Measurements from ENCODE around the gene SP5.
"Not testable (repeated sequence)": the region's sequence is repeated elsewhere in the genome, so short reads cannot be mapped to it uniquely, and the experiment has no call there.

The SP5 gene

DNA sequence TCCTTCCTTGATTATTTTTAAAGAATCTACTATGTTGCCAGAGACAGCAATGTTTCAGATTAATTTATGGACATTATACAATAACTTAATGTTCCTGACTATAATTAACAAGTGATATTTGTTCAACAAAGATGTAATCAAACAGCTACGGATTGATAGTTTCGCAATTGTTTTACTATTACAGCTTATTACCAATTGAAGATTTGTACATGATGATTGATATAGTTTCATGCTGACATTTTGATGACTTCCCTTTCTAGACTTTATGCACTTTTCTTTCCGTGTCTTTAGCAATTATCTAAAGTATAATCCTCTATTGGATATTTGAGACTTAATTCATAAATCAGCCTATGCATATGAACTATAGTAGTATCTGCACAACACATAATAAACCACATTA lies 6.5 kb downstream of the SP5 start:
- no peak for DNase-seq (ENCODE audit: low read depth, low spot score)
- no peak overlapping the region for H3K4me3 ChIP-seq (ENCODE audit: low read depth, low read length)
- in situ Hi-C loops (cut with HindIII; ENCODE audit: low sequenced_read_pairs), result no loop called here
- TF ChIP-seq, protein P1, sequence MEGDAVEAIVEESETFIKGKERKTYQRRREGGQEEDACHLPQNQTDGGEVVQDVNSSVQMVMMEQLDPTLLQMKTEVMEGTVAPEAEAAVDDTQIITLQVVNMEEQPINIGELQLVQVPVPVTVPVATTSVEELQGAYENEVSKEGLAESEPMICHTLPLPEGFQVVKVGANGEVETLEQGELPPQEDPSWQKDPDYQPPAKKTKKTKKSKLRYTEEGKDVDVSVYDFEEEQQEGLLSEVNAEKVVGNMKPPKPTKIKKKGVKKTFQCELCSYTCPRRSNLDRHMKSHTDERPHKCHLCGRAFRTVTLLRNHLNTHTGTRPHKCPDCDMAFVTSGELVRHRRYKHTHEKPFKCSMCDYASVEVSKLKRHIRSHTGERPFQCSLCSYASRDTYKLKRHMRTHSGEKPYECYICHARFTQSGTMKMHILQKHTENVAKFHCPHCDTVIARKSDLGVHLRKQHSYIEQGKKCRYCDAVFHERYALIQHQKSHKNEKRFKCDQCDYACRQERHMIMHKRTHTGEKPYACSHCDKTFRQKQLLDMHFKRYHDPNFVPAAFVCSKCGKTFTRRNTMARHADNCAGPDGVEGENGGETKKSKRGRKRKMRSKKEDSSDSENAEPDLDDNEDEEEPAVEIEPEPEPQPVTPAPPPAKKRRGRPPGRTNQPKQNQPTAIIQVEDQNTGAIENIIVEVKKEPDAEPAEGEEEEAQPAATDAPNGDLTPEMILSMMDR (IDR thresholded peaks at IDR 0.05; ENCODE audit: low read depth, low read length), result no peak

DNA sequence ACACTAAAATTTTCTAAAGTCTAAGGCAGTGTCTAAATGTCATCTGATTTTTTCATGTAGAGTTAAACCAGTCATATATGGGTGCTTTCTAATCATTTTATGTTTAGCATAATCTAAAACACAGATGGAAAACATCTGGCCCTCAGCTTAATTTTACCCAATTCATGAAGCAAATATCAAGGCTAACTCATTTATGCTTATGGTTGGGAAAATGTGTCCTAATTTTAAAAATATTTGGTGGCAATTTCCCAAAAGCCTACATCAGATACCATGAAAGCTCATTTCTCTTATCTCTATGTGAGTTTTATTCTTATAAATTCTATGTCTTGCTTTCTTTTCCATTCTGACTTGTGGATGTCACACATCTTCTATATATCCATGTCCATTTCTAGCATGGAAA lies 7.2 kb downstream of the SP5 start:
- no peak overlapping the region for H3K4me3 ChIP-seq (ENCODE audit: low read depth, low read length)
- in situ Hi-C loops (cut with HindIII; ENCODE audit: low sequenced_read_pairs), result no loop called here
- TF ChIP-seq, protein P1 (IDR thresholded peaks at IDR 0.05; ENCODE audit: low read depth, low read length), result no peak
- DNase-seq (ENCODE audit: low read depth, low spot score), result no peak

DNA sequence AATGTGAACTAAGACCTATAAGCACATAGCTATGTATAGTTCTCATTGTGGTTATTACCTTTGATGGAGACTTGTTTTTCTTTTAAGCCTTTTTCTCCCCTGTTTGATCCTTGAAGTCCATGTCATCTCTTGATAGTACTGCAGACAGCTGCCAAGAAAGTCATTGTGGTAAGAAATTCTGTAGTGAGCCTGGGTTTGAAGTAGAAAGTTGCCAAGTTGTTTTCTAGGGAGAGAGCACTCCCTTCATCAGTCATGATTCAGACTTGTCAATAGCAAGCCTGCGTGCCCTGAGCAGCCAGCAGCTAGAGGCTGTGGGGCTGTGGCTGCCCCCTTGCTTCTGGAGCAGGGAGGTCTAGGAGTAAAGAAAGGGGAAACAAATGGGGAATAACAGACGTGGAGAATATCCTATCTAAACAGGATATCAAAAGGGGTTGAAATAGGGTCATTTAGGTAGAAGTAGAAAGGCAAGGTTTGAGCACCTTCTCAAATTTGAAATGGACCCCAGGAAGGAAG lies 8.4 kb downstream of the SP5 start:
- H3K4me3 ChIP-seq (ENCODE audit: low read depth, low read length), result no peak overlapping the region
- in situ Hi-C loops (cut with HindIII; ENCODE audit: low sequenced_read_pairs), result no loop called here
- TF ChIP-seq, protein P1 (IDR thresholded peaks at IDR 0.05; ENCODE audit: low read depth, low read length), result no peak
- no peak for DNase-seq (ENCODE audit: low read depth, low spot score)

DNA sequence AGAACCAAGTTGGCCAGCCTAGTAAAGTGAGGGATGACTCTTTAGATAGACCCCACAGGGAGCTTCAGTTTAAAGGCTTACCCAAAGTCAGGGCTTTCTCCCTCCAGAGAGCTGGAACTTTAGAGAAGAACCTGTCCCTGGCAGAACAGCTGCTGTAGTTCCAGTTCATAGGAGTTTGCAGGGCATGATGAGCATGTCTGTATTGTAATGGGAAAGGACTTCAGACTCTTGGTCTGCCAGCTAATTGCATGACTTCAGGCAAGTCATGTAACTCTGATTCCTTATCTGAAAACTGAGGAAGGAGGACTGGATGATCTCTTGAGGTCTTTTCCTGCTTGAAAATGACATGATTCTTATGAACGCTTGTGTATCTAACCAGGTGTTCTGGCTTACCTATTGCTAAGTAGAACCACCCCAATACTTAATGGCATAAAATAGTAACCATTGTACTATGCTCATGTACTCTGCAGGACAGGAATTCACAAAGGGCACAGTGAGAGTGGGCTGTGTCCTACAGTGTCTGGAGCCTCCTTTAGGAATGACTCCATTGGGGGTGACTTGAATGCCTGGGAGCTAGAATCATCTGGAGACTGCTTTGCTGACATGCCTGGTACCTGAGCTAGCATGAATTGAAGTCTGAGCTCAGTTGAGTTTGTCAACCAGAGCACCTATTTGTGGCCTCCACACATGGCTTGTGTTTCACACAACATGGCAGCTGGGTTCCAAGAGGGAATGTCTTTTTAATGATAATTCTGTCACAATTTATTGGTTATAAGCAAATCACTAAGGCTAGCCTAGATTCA lies 18.9 kb downstream of the SP5 start:
- no peak overlapping the region for H3K4me3 ChIP-seq (ENCODE audit: low read depth, low read length)
- no peak for DNase-seq (ENCODE audit: low read depth, low spot score)
- in situ Hi-C loops (cut with HindIII; ENCODE audit: low sequenced_read_pairs), result no loop called here
- TF ChIP-seq, protein P1 (IDR thresholded peaks at IDR 0.05; ENCODE audit: low read depth, low read length), result no peak

DNA sequence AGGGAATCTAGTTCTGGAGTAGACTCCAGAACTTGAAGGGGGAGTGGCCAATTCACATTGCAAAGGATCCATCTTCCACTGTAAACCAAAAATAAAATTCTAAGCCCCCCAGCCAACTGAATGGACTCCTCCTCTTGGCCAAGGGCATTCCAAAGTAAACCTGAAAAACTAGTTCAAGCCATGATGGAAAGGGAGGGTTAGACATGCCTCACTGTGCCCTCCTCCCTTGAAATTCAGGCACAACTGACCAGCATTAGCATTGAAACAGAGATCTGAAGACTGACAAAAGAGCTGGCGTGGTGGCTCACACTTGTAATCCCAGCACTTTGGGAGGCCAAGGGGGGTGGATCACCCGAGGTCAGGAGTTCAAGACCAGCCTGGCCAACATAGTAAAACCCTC lies 19.5 kb downstream of the SP5 start:
- DNase-seq (ENCODE audit: low read depth, low spot score); H3K4me3 ChIP-seq (ENCODE audit: low read depth, low read length); in situ Hi-C loops (cut with HindIII; ENCODE audit: low sequenced_read_pairs): not testable (repeated sequence)

DNA sequence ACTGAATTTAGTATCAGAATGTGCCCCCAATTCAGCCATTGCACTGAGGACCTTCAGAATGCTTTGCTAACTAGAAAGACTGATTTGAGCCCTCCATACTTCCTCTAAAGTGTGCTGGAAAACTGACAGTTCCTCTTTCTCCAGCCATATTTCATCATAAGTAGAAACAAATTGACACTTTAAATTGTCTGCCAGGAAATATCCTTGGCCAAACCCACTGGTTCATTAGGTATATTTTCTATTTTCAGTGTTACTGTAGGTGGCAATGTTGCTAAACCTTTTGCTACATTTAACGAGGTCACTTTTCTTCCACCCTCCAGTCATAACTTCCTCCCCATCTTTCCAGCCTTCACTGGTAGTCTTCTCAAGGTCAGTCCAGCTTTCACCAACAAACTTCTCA lies 21.5 kb downstream of the SP5 start:
- in situ Hi-C loops (cut with HindIII; ENCODE audit: low sequenced_read_pairs), result no loop called here
- TF ChIP-seq, protein P1 (IDR thresholded peaks at IDR 0.05; ENCODE audit: low read depth, low read length), result no peak
- H3K4me3 ChIP-seq (ENCODE audit: low read depth, low read length), result no peak overlapping the region
- no peak for DNase-seq (ENCODE audit: low read depth, low spot score)

DNA sequence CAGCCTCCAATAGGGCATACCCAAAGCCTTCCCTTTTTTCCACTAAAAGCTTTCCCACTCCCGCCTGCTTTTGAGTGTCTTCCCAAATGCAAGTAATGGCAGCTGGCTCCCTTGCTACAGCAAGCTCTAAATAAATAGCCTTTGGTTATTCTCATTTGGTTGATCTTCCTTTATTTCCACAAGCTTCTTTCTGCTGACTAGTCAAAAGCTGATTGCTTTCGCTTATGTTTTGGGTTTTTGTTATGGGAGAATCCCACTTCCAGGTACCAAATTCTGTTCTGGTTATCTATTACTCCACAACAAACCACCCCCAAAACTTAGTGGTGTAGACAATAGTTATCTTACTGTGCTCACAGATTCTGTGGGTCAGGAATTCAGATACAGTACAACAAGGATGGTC lies 22.3 kb downstream of the SP5 start:
- in situ Hi-C loops (cut with HindIII; ENCODE audit: low sequenced_read_pairs), result no loop called here
- no peak for DNase-seq (ENCODE audit: low read depth, low spot score)
- TF ChIP-seq, protein P1 (IDR thresholded peaks at IDR 0.05; ENCODE audit: low read depth, low read length), result no peak
- no peak overlapping the region for H3K4me3 ChIP-seq (ENCODE audit: low read depth, low read length)
